ENCODE data around the gene IFITM2. TPM values are rescaled to one million over a fixed set of nuclear protein-coding genes. Genes with fewer than 3 reads are reported as not detected.
A peak's percentile ranks its signal among the peaks of the same experiment; 100 is the strongest.
"Not testable (repeated sequence)": the region's sequence is repeated elsewhere in the genome, so short reads cannot be mapped to it uniquely, and the experiment has no call there.

IFITM2 gene
- total RNA-seq, 1 donor from 2014 or later = 689 TPM

DNA sequence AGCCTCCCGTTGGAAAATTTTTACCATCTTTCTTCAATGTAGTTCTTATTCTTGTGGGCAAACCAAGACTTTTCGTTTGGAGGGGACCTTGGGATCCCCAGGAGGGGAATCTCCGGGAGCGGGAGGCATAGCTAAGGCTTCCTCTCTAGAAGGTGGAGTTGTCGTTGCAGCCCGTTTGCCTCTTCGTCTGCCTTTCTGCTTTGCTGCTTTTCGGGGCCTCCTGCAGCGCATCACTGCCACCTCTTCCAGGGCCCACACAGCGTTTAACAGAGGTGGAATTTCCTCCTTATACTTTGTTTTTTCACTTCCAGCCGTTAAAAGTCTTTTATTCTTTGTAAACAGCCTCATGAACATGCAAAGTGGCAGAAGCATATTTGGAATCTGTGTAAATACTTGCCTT lies 16.5 kb downstream of the IFITM2 start:
- no peak overlapping the region for H3K4me3 Mint-ChIP-seq (ENCODE audit: low read depth)
- intact Hi-C loops (cut with micrococcal nuclease) = no loop called here

DNA sequence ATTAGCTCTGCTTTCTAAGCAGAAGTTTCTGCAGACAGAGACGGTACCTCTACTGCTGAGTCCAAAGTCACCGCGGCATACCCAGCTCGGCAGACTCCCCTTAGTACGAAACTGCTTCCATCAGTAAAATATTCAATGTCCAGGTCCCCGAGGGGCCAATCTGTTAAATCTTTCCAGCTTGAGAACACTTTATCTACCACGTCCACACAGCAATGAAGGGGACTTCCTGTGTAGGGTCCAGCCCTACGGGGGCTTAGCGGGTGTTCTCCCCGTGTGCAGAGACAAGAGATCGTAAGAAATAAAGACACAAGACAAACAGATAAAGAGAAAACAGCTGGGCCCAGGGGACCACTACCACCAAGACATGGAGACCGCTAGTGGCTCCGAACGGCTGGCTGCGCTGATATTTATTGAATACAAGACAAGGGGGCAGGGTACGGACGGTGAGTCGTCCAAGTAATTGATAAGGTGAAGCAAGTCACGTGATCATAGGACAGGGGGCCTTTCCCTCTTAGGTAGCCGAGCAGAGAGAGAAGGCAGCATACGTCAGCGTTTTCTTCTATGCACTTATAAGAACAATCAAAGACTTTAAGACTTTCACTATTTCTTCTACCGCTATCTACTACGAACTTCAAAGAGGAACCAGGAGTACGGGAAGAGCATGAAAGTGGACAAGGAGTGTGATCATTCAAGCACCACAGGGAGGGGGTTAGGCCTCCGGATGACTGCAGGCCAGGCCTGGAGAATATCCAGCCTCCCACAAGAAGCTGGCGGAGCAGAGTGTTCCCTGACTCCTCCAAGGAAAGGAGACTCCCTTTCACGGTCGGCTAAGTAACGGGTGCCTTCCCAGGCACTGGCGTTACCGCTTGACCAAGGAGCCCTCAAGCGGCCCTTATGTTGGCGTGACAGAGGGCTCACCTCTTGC lies 17.2 kb downstream of the IFITM2 start:
- peaks cover 56% of the 10 kb centered on the region for H3K4me1 Mint-ChIP-seq (ENCODE audit: low read depth)
- intact Hi-C loops (cut with micrococcal nuclease); H3K27me3 Mint-ChIP-seq (ENCODE audit: low read depth); DNase-seq (ENCODE audit: low spot score); H3K9me3 Mint-ChIP-seq; H3K4me3 Mint-ChIP-seq (ENCODE audit: low read depth): not testable (repeated sequence)
- H3K27ac Mint-ChIP-seq = peak overlapping the region; percentile 62
- H3K36me3 Mint-ChIP-seq (ENCODE audit: low read depth) = peaks cover 15% of the 10 kb centered on the region

More for the DNA sequence above, 16.5 kb downstream of the IFITM2 start:
- DNase-seq (ENCODE audit: low spot score) = no peak
- H3K27me3 Mint-ChIP-seq (ENCODE audit: low read depth) = no peaks in the 10 kb centered on the region
- H3K4me1 Mint-ChIP-seq (ENCODE audit: low read depth) = peaks cover 53% of the 10 kb centered on the region
- no peaks in the 10 kb centered on the region for H3K9me3 Mint-ChIP-seq
- peaks cover 13% of the 10 kb centered on the region for H3K36me3 Mint-ChIP-seq (ENCODE audit: low read depth)
- H3K27ac Mint-ChIP-seq = peak overlapping the region; percentile 5

DNA sequence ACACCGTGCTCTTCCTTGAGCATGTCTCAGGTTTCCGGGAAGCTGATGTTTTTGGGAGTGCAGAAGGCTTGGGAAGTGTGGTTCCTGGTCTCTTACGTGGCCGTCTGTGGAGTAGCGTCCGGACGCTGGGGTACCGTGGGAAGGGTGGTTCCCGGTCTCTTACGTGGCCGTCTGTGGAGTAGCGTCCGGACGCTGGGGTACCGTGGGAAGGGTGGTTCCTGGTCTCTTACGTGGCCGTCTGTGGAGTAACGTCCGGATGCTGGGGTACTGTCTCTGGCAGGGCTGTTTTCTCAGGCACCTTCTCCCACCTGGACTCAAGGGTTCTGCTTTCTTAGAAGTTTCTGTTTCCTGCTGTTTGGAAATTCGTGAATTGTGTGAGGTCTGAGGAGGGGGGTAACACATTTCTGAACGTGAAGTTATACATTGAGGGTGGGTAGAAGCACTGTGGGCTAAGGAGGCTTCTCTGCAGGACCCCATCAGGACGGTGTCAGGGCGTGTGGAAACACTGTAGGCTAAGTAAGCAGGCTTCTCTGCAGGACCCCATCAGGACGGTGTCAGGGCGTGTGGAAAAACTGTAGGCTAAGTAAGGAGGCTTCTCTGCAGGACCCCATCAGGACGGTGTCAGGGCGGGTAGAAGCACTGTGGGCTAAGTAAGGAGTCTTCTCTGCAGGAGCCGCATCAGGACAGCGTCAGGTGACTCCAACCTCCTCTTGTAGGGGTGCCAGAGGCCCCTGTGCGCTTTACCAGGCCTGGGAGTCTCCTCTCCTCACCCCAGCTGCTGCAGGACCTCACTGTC lies 18.4 kb downstream of the IFITM2 start:
- intact Hi-C loops (cut with micrococcal nuclease) = loop anchor here (2.0 kb wide), 2 partner anchors 13 to 29 kb away; no protein-coding TSS in a partner anchor
- peak overlapping the region; percentile 94 for H3K27ac Mint-ChIP-seq

GRCh38 chr11:326592-326841 lies 18.9 kb downstream of the IFITM2 start:
- Mint-ChIP-seq H3K9me3 (no peaks in the 10 kb centered on the region), H3K27ac (peak overlapping the region; percentile 94), H3K4me1 (ENCODE audit: low read depth) (peaks cover 60% of the 10 kb centered on the region), H3K27me3 (ENCODE audit: low read depth) (no peaks in the 10 kb centered on the region), H3K36me3 (ENCODE audit: low read depth) (peaks cover 13% of the 10 kb centered on the region), H3K4me3 (ENCODE audit: low read depth) (peak overlapping the region; percentile 71)
- DNase-seq (ENCODE audit: low spot score) = no peak
- intact Hi-C loops (cut with micrococcal nuclease) = loop anchor here (2.0 kb wide), 2 partner anchors 14 to 28 kb away; no protein-coding TSS in a partner anchor

More for the DNA sequence above, 18.4 kb downstream of the IFITM2 start:
- H3K9me3 Mint-ChIP-seq = no peaks in the 10 kb centered on the region
- DNase-seq (ENCODE audit: low spot score) = no peak
- peaks cover 55% of the 10 kb centered on the region for H3K4me1 Mint-ChIP-seq (ENCODE audit: low read depth)
- no peaks in the 10 kb centered on the region for H3K27me3 Mint-ChIP-seq (ENCODE audit: low read depth)
- peaks cover 9% of the 10 kb centered on the region for H3K36me3 Mint-ChIP-seq (ENCODE audit: low read depth)
- peak overlapping the region; percentile 71 for H3K4me3 Mint-ChIP-seq (ENCODE audit: low read depth)

- peak overlapping the region; percentile 94 for H3K27ac Mint-ChIP-seq
- no peaks in the 10 kb centered on the region for H3K27me3 Mint-ChIP-seq (ENCODE audit: low read depth)
- H3K36me3 Mint-ChIP-seq (ENCODE audit: low read depth) = peaks cover 13% of the 10 kb centered on the region
- DNase-seq (ENCODE audit: low spot score) = no peak
- peak overlapping the region; percentile 71 for H3K4me3 Mint-ChIP-seq (ENCODE audit: low read depth)
- intact Hi-C loops (cut with micrococcal nuclease) = loop anchor here (2.0 kb wide), 2 partner anchors 14 to 28 kb away; no protein-coding TSS in a partner anchor
- no peaks in the 10 kb centered on the region for H3K9me3 Mint-ChIP-seq
- H3K4me1 Mint-ChIP-seq (ENCODE audit: low read depth) = peaks cover 64% of the 10 kb centered on the region
These were observed 19.4 kb downstream of the IFITM2 start for GRCh38 chr11:326842-327580.

DNA sequence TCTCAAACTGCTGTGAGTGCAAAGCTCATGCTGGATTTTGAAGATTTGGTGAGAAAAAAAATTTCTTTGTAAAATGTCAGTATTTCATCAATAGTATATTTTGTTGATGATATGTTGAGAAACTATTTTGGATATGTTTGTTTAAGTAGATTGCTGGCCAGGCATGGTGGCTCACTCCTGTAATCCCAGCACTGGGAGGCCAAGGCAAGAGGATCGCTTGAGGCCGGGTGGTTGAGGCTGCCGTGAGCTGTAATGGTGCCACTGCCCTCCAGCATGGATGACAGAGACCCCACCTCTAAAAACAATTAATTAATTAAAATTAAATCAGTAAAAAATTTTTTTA lies 19.9 kb downstream of the IFITM2 start:
- Mint-ChIP-seq H3K4me1 (ENCODE audit: low read depth) (peaks cover 64% of the 10 kb centered on the region), H3K4me3 (ENCODE audit: low read depth) (peak overlapping the region; percentile 71)

DNA sequence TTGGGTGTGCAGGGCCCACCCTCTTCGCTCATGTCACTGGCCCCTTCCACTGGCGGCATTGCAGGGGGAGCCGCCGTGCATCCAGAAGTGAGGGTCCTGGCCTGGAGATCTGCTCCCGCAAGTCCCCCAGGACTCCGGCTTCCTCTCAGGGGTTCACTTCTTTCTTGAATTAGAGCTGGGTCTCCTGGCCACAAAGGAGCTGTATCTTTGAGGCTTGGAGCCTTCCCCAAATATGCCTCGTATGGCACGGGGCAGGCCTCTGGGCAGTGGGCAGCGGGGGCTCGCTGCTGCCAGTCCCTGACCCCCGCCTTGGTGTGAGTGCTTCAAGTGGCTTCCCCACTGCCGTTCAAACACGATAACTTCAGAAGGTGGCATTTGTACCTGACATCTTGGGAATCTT lies 20.4 kb downstream of the IFITM2 start:
- peaks cover 64% of the 10 kb centered on the region for H3K4me1 Mint-ChIP-seq (ENCODE audit: low read depth)
- intact Hi-C loops (cut with micrococcal nuclease) = no loop called here

More for the DNA sequence above, 19.9 kb downstream of the IFITM2 start:
- intact Hi-C loops (cut with micrococcal nuclease) = loop anchor here (2.0 kb wide), 2 partner anchors 15 to 27 kb away; no protein-coding TSS in a partner anchor
- Mint-ChIP-seq H3K9me3 (no peaks in the 10 kb centered on the region), H3K27me3 (ENCODE audit: low read depth) (no peaks in the 10 kb centered on the region), H3K36me3 (ENCODE audit: low read depth) (peaks cover 13% of the 10 kb centered on the region), H3K27ac (peak overlapping the region; percentile 94)
- no peak for DNase-seq (ENCODE audit: low spot score)

DNA sequence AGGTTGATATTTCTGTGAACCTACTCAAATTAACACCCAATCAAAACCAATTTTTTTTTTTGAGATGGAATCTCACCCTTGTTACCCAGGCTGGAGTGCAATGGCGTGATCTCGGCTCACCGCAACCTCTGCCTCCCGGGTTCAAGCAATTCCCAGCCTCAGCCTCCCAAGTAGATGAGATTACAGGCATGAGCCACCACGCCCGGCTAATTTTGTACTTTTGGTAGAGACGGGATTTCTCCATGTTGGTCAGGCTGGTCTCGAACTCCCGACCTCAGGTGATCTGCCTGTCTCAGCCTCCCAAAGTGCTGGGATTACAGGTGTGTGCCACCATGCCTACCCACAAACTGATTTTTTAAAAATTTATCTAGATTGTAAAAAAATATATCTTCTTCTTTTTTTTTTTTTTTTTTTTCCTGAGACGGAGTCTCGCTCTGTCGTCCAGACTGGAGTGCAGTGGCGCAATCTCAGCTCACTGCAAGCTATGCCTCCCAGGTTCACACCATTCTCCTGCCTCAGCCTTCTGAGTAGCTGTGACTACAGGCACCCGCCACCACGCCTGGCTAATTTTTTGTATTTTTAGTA lies 21.0 kb downstream of the IFITM2 start:
- Mint-ChIP-seq H3K4me3 (ENCODE audit: low read depth) (peak overlapping the region; percentile 64), H3K4me1 (ENCODE audit: low read depth) (peaks cover 64% of the 10 kb centered on the region), H3K36me3 (ENCODE audit: low read depth) (peaks cover 17% of the 10 kb centered on the region), H3K27ac (peak overlapping the region; percentile 87)
- H3K27me3 Mint-ChIP-seq (ENCODE audit: low read depth); H3K9me3 Mint-ChIP-seq; intact Hi-C loops (cut with micrococcal nuclease); DNase-seq (ENCODE audit: low spot score): not testable (repeated sequence)

More for the DNA sequence above, 20.4 kb downstream of the IFITM2 start:
- Mint-ChIP-seq H3K4me3 (ENCODE audit: low read depth) (peak overlapping the region; percentile 10), H3K27ac (peak overlapping the region; percentile 60), H3K36me3 (ENCODE audit: low read depth) (peaks cover 15% of the 10 kb centered on the region), H3K9me3 (no peaks in the 10 kb centered on the region), H3K27me3 (ENCODE audit: low read depth) (no peaks in the 10 kb centered on the region)
- DNase-seq (ENCODE audit: low spot score) = no peak

GRCh38 chr11:329886-330253 lies 22.3 kb downstream of the IFITM2 start:
- peak overlapping the region; percentile 64 for H3K4me3 Mint-ChIP-seq (ENCODE audit: low read depth)
- H3K27ac Mint-ChIP-seq = peak overlapping the region; percentile 87
- H3K27me3 Mint-ChIP-seq (ENCODE audit: low read depth) = no peaks in the 10 kb centered on the region
- H3K4me1 Mint-ChIP-seq (ENCODE audit: low read depth) = peaks cover 54% of the 10 kb centered on the region
- no peaks in the 10 kb centered on the region for H3K9me3 Mint-ChIP-seq
- DNase-seq (ENCODE audit: low spot score) = no peak
- intact Hi-C loops (cut with micrococcal nuclease) = no loop called here
- H3K36me3 Mint-ChIP-seq (ENCODE audit: low read depth) = peaks cover 17% of the 10 kb centered on the region

- intact Hi-C loops (cut with micrococcal nuclease) = no loop called here
- Mint-ChIP-seq H3K27ac (peak overlapping the region; percentile 87), H3K4me3 (ENCODE audit: low read depth) (peak overlapping the region; percentile 30), H3K27me3 (ENCODE audit: low read depth) (no peaks in the 10 kb centered on the region), H3K9me3 (no peaks in the 10 kb centered on the region), H3K36me3 (ENCODE audit: low read depth) (peaks cover 17% of the 10 kb centered on the region), H3K4me1 (ENCODE audit: low read depth) (peaks cover 53% of the 10 kb centered on the region)
- DNase-seq (ENCODE audit: low spot score) = no peak
These were observed 22.7 kb downstream of the IFITM2 start for GRCh38 chr11:330307-330693.

DNA sequence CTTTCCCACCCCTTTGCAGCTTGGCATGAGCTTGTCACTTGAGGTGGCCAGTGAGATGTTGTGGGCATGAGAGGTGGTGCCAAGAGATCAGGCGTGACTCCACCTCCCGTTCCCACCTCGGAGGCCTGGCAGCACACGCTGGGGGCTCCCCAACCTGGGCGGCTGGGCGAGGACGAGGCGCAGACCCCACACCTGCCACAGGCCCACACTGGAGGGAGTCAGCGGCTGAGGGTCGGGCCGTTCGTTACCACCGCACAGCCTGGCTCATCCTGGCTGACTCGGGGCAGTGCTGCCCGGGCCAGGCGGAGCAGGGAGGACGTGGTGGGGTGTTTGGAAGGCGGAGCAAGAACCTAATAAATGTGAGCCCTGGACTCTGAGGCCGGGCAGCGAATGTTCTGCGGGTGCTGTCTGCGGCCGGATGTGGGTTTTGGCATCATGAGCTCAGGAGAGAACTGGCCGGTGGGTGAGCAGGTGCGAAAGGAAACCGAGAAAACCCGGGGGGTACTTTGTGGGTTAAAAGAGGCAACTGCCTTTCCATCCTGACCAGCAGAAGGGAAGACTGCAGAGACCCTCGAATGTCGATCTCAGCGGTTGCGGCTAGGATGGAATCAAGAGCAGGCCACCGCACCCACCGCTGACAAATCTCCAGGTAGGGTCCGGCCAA lies 23.2 kb downstream of the IFITM2 start:
- DNase-seq (ENCODE audit: low spot score) = no peak
- peak overlapping the region; percentile 87 for H3K27ac Mint-ChIP-seq
- peaks cover 17% of the 10 kb centered on the region for H3K36me3 Mint-ChIP-seq (ENCODE audit: low read depth)
- no peaks in the 10 kb centered on the region for H3K27me3 Mint-ChIP-seq (ENCODE audit: low read depth)
- intact Hi-C loops (cut with micrococcal nuclease) = no loop called here
- peaks cover 52% of the 10 kb centered on the region for H3K4me1 Mint-ChIP-seq (ENCODE audit: low read depth)
- no peaks in the 10 kb centered on the region for H3K9me3 Mint-ChIP-seq
- peak overlapping the region; percentile 51 for H3K4me3 Mint-ChIP-seq (ENCODE audit: low read depth)

All from activated T-helper 2 cell treated with anti-CD3 and anti-CD28 coated beads, Interferon-gamma antibody, Interleukin-2, Interleukin-4, amounts not matched to agents 10 μg/mL and 5 μg/mL and 100 μg/mL, durations not matched to agents 14 hours and 24 hours and 36 hours (primary cell).